SK-N-SH (cell line): ENCODE data around the gene PRIM1.
"Not testable (repeated sequence)": the region's sequence is repeated elsewhere in the genome, so short reads cannot be mapped to it uniquely, and the experiment has no call there.

Experiments
- EP300 ChIP-seq, 2 experiments: IDR thresholded peaks; 2 replicates each; pipeline versions ENCODE4 v1.4.0 to v1.6.1; 2012; ENCODE audit warnings: borderline replicate concordance in 1 of 2, low read depth in 1 of 2, low read length in 1 of 2
- FOXM1 ChIP-seq: IDR thresholded peaks from 2 replicates; pipeline ENCODE4 v1.4.0; 2012; ENCODE audit warnings: low read depth, mild to moderate bottlenecking
- GABPA ChIP-seq: IDR thresholded peaks from 2 replicates; pipeline ENCODE4 v1.4.0; 2012; ENCODE audit warnings: low read depth, mild to moderate bottlenecking
- JUND ChIP-seq: IDR thresholded peaks from 2 replicates; pipeline ENCODE4 v1.4.0; 2012
- POLR2AphosphoS5 ChIP-seq: IDR thresholded peaks from 2 replicates; pipeline ENCODE4 v1.6.1; 2012; ENCODE audit warnings: low read depth, low read length
- RCOR1 ChIP-seq: fragments of 150-350 bp; IDR thresholded peaks from 2 replicates; pipeline ENCODE4 v1.6.1; 2017; ENCODE audit warnings: antibody characterized with exemption, low read length
- SIN3A ChIP-seq: IDR thresholded peaks from 2 replicates; pipeline ENCODE4 v1.6.1; 2012; ENCODE audit warnings: low read depth, mild to moderate bottlenecking, low read length, moderate library complexity, borderline replicate concordance
- SMC3 ChIP-seq: IDR thresholded peaks from 2 replicates; pipeline ENCODE4 v1.6.1; 2012; ENCODE audit warnings: low read depth, low read length, improper control_type of control experiment
- TCF12 ChIP-seq: IDR thresholded peaks from 2 replicates; pipeline ENCODE4 v1.4.0; 2012
- TEAD4 ChIP-seq: IDR thresholded peaks from 2 replicates; pipeline ENCODE4 v1.4.0; 2012; ENCODE audit warnings: mild to moderate bottlenecking, borderline replicate concordance; ENCODE audit not compliant: insufficient read depth
- YY1 ChIP-seq: IDR thresholded peaks from 2 replicates; pipeline ENCODE4 v1.4.0; 2012; ENCODE audit warnings: low read depth, mild to moderate bottlenecking
- TF ChIP-seq, protein P1 (sequence below): fragments of 200-600 bp; sonication (generic); IDR thresholded peaks from 2 replicates; pipeline ENCODE4 v1.6.1; 2017; ENCODE audit warnings: antibody characterized with exemption, mild to moderate bottlenecking, moderate library complexity
- TF ChIP-seq, protein P2 (sequence below): IDR thresholded peaks from 2 replicates; pipeline ENCODE4 v1.4.0; 2012; ENCODE audit warnings: low read depth, borderline replicate concordance

DNA sequence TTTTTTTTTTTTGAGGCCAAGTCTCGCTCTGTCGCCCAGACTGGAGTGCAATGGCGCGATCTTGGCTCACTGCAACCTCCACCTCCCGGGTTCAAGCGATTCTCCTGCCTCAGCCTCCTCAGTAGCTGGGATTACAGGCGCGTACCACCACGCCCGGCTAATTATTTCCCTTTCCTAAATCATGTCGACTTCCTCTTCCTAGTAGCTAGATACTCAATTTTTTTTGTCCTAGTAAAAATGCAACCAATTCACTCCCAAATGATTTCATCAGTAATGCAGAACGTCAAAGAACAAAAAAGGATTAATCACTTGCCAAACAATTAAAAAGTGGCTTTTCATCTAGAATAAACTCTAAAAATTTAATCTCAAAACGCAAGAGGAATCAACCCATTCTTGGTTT is 1.5 kb downstream of the PRIM1 start:
- TF ChIP-seq, protein P1, sequence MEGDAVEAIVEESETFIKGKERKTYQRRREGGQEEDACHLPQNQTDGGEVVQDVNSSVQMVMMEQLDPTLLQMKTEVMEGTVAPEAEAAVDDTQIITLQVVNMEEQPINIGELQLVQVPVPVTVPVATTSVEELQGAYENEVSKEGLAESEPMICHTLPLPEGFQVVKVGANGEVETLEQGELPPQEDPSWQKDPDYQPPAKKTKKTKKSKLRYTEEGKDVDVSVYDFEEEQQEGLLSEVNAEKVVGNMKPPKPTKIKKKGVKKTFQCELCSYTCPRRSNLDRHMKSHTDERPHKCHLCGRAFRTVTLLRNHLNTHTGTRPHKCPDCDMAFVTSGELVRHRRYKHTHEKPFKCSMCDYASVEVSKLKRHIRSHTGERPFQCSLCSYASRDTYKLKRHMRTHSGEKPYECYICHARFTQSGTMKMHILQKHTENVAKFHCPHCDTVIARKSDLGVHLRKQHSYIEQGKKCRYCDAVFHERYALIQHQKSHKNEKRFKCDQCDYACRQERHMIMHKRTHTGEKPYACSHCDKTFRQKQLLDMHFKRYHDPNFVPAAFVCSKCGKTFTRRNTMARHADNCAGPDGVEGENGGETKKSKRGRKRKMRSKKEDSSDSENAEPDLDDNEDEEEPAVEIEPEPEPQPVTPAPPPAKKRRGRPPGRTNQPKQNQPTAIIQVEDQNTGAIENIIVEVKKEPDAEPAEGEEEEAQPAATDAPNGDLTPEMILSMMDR: not testable (repeated sequence)
- not testable (repeated sequence) for TF ChIP-seq JUND; SIN3A; POLR2AphosphoS5; FOXM1; SMC3; RCOR1; EP300 (IDR thresholded peaks at IDR 0.05; ENCODE audit: borderline replicate concordance in 1 of 2, low read depth in 1 of 2, low read length in 1 of 2); TCF12; YY1; GABPA; TEAD4
- TF ChIP-seq, protein P2, sequence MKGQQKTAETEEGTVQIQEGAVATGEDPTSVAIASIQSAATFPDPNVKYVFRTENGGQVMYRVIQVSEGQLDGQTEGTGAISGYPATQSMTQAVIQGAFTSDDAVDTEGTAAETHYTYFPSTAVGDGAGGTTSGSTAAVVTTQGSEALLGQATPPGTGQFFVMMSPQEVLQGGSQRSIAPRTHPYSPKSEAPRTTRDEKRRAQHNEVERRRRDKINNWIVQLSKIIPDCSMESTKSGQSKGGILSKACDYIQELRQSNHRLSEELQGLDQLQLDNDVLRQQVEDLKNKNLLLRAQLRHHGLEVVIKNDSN: not testable (repeated sequence)
